HG03159 (cell line): Measurements from ENCODE around the gene TSFM.
"Not testable (repeated sequence)": the region's sequence is repeated elsewhere in the genome, so short reads cannot be mapped to it uniquely, and the experiment has no call there.

Experiments used
- ATAC-seq: cut with Tn5 transposase; IDR thresholded peaks from one replicate; pipeline ENCODE4 v1.9.1; 2021; ENCODE audit warnings: mild to moderate bottlenecking, moderate library complexity; ENCODE audit not compliant: unreplicated experiment

The TSFM gene

DNA sequence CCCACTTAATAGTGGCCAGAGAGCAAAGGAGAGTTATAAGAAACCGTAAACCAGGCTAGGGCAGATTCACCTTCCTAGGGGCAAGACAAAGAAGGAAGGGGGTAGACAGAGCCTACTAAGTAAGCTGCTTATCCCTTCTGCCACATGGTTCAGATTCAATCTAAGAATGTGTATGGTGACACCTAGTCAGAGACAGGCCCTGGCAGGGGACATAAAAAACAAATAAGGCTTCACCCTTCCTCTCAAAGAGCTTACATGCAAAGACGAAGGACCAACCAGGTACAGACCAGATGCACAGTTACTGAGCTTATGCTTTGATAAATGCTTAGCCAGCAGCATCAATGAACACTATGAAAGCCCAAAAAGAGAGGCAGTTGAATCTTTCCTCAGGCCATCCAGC is 20.1 kb upstream of the TSFM start:
- ATAC-seq: no peak

DNA sequence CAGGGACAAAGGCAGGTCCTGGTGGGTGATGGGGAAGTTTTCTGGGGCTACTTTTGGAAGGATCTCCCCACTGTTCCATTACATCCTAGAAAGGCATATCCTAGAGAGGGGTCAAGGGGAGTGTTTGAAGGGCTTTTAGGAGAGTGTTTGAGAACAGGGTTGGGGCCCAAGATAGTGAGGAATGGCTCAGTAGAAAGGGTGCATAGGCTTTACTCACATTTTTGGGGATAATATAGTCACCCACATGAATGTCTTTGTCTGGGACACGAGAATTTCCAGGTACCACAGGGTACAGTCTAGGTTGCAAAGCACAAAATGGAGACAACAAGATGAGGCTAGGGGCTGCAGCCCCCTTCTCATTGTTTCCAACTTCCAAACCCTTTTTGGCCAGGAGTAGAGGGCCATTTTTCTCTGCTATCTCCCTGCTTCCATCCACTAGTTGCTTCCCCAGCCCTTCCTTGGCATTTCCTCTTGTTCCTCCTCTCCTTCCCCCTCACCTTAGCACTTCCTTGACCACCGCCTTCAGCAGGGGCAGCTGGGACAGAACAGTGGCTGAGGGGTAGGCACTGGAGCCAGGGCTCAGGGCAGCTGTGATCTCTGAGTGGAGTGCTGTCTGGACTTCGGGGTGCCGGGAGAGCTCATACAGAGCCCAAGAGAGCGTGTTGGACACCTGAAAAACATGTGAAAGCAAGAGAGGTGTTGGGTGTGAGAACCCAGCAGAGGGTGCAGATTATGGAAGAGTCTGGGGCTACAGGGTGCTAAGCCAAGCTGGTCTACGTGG is 18.5 kb upstream of the TSFM start:
- ATAC-seq: no peak

GRCh38 chr12:57764662-57765002 is 18.0 kb upstream of the TSFM start:
- ATAC-seq: peak; percentile 10

GRCh38 chr12:57765003-57765697 is 17.4 kb upstream of the TSFM start:
- ATAC-seq: peak; percentile 57

- no peak for ATAC-seq
Measured at GRCh38 chr12:57765698-57766463, 16.7 kb upstream of the TSFM start.

- no peak for ATAC-seq
Measured at GRCh38 chr12:57766464-57767304, 15.9 kb upstream of the TSFM start, which contains the start of gene CYP27B1. CYP27B1 (minus strand) TSS chr12:57767078; CDS start chr12:57767041, 37 bp downstream.

GRCh38 chr12:57767305-57767698 is 15.3 kb upstream of the TSFM start:
- ATAC-seq: no peak

GRCh38 chr12:57767876-57768275 is 14.7 kb upstream of the TSFM start:
- no peak for ATAC-seq

- ATAC-seq: no peak
Measured at GRCh38 chr12:57769594-57769993, 13.0 kb upstream of the TSFM start.

DNA sequence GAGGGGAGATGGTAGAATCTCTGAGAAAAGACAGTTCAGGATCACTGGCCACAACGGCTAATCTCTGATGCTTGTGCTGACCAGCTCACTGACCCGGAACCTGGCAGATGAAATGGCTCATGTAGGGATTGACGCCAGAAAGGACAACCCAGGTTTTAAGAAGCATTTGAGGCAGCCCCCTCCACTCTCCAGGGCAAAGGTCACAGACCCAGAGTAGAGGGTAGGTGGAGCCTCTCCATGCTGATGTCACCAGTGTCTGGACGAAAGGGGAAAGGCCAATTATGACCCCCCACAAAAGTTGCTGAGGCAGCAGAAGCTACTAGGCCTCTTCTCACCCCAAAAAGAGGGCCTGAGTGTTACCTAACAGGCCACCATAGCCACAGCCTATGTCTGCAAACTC is 11.9 kb upstream of the TSFM start:
- no peak for ATAC-seq

- ATAC-seq: peak; percentile 68
Measured at GRCh38 chr12:57771236-57771872, 11.2 kb upstream of the TSFM start.

- ATAC-seq: peak; percentile 85
Measured at GRCh38 chr12:57771873-57772428, 10.6 kb upstream of the TSFM start, which contains the start of gene METTL1. METTL1 (minus strand) TSS chr12:57772105; CDS start chr12:57772083, 22 bp downstream.

GRCh38 chr12:57772429-57773322 is 9.9 kb upstream of the TSFM start, which contains the start of gene EEF1AKMT3:
EEF1AKMT3 (plus strand) TSS chr12:57772614; CDS start chr12:57772725, 111 bp downstream.
- peak; percentile 3 for ATAC-seq

DNA sequence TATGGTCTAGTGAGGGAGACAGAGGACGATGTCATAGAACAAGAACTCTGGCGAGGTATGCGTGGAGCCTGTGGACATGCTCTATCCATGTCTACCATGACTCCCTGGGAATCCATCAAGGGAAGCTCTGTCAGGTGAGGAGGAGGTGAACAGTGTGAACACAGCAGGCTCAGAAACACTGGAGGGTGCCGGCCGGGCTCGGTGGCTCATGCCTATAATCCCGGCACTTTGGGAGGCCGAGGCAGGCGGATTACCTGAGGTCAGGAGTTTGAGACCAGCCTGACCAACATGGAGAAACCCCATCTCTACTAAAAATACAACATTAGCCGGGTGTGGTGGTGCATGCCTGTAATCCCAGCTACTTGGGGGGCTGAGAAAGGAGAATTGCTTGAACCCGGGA is 8.0 kb upstream of the TSFM start:
- ATAC-seq: not testable (repeated sequence)

DNA sequence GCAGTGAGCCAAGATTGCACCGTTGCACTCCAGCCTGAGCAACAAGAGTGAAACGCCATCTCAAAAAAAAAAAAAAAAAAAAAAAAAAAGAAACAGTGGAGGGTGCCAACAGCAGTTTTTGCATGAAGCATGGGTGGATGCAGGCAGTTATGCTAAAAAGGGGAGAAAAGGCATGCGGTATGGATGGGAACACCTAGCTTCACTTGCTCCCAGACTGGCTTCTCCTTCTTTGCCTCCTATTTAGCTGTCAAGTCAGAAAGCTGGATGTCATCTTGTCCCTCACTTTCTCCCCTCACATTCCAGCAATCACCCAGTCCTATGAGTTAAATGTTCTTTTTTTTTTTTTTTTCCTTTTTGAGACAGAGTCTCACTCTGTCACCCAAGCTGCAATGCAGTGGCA is 7.5 kb upstream of the TSFM start:
- ATAC-seq: no peak

DNA sequence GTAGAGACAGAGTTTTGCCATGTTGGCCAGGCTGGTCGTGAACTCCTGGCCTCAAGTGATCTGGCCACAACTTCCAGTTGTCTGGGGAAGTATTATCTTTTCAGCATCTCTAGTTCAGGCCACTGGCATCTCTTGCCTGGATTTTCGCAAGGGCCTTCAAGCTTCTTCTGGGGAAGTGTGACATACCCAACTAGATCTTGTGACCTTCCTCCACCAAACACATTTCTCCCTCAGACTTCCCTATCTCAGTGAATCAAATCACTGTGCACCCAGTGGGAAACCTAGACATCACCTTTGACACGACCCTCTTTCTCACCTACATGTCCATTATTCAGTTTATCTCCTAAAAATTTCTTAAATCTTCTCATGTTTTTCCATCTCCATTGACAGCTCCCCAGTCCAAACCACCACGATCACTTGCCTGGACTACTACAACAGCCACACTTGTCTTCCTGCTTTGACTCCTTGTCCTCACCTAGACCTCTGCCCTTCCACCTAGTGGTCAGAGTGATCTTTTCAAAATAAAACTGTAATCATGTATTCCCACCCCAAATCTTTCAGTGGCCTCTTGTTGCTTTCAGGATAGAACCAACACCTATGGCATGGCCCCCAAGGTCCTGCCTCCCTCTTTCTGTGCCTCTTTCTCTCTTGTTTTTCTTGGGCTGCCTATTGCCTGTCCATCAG is 6.9 kb upstream of the TSFM start:
- no peak for ATAC-seq

DNA sequence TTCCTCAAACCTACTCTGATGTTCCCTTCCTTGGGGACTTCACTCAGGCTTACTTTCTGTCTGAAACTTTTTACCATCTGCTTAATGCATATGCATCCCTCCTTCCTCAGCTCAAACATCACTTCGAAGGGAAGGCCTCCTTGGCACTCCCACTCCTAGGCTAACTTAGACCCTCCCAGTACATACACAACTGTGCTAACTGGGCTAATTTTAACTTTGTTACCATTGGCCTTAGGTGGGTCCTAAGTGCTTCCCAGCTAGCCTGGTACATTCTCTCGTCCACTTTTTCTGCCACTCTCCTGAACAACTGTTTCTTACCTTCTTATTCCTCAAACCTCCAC is 6.4 kb upstream of the TSFM start:
- no peak for ATAC-seq

DNA sequence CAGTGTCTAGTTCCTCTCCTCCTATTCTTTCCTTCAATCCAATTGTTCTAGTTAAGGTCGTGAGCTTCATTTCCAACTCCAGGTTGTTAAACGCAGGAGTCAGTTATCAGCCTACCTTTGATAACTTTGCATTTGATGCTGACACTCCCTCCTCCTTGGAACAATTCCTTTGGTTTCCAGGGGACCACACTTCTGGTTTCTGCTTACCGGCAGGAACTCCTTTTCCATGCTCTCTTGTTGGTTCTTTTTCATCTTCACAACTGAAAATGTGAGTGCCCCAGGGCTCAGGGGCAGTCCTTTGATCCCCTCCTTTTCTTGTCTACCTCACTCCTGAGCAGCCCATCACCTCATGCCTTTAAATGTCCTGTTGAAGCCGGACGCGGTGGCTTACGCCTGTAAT is 5.2 kb upstream of the TSFM start:
- ATAC-seq: no peak
